IPS-18c (cell line): ENCODE results near the gene GRIK3.
A peak's percentile ranks its signal among the peaks of the same experiment; 100 is the strongest.
"Not testable (repeated sequence)": the region's sequence is repeated elsewhere in the genome, so short reads cannot be mapped to it uniquely, and the experiment has no call there.

Experiments
- H3K4me3 ChIP-seq: 2 replicates; pipeline ENCODE4 v1.7.0; 2013; ENCODE audit warnings: low read depth, mild to moderate bottlenecking, low read length, moderate library complexity; ENCODE audit not compliant: insufficient read depth
- H3K9me3 ChIP-seq: one replicate; pipeline ENCODE4 v1.6.1; 2013; ENCODE audit warnings: mild to moderate bottlenecking, low read length, moderate library complexity; ENCODE audit not compliant: control insufficient read depth, insufficient read depth

Gene GRIK3

DNA sequence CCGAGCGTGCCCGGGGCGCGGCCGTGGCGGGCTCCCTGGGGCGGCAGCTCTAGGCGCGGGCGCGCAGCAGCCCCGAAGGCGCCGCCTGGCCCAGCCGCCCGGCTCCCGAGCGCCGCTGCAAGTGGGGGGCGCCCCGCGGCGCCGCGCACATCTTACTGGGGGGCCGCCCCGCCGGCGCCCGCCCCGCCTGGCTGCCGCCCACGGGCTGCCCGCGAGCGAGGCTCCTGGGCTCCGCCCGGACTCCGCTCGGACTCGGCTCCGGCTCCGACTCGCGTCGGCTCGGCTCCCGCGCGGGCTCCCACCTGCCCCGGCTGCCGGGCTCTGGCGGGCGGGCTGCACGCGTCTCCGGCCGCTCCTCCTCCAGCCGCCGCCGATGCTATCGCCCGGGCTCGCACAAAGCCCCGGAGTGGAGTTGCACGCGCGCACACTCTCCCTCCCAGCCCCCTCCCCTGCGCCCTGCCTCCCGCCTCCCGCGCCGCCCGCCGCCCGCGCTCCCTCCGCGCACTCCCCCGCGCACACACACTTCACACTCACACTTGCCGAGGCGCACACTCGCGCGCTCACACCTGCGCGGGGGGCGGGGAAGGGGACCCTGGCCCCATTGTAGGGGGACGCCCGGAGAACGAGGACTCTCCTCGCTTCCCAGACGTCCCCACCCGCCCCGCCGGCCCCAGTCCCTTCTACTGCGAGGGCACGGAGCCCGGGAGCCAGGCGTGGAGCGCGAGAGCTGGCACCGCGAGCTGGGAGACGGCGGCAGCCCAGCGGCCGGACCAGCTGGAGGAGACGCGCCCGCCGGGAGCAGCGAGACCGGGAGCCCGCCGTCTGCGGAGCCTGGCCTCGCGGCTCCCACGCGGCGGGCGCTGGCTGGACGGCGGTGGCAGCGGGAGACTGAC lies at the start of gene GRIK3:
GRIK3 (minus strand) TSS at position 395 of the 893 bp plus-strand sequence. CDS start 407 bp downstream, outside the sequence.
- Histone ChIP-seq H3K9me3 (no peaks in the 10 kb centered on the region), H3K4me3 (peak within 1 kb of the TSS; percentile 52)

DNA sequence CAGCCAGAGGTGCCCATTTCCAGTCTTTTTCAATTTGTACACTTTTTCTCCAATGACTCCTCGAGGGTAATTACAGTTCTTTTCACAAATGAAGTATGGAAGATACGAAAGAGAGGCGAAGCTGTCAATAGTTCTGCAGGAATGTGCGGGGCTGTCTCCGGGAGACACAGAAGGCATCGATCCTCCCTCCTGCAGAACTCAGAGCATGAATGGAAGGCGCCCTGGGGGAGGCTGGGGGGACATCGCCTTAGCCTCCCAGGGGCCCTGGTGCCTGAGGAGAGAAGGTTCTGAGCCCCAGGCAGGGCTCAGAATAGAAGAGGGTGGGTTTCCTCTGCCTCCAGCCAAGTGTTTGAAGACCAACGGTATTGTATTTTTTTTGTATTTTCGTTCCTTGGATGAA lies 49.7 kb upstream of the GRIK3 start:
- no peaks in the 10 kb centered on the region for H3K9me3 ChIP-seq
- H3K4me3 ChIP-seq, result no peak overlapping the region

DNA sequence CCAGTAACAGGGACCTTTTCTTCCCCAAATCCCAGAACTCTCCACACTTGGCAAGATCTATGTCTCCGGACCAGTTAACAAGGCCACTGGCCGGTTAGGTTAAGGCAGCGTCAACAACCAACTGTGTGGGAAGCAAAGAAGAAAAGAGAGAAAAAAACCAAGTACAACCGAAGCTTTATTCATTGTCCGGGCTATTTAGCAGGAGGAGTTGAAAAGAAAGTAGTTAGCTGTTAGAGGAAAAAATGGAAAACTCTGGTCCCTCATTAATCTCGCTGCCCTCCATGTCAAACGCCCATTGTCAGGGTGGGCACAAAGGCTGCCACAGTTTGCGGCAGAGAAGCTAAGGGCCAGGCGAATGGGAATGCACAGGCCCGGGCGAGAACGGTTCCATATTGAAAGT lies 49.3 kb upstream of the GRIK3 start:
- H3K4me3 ChIP-seq, result no peak overlapping the region

DNA sequence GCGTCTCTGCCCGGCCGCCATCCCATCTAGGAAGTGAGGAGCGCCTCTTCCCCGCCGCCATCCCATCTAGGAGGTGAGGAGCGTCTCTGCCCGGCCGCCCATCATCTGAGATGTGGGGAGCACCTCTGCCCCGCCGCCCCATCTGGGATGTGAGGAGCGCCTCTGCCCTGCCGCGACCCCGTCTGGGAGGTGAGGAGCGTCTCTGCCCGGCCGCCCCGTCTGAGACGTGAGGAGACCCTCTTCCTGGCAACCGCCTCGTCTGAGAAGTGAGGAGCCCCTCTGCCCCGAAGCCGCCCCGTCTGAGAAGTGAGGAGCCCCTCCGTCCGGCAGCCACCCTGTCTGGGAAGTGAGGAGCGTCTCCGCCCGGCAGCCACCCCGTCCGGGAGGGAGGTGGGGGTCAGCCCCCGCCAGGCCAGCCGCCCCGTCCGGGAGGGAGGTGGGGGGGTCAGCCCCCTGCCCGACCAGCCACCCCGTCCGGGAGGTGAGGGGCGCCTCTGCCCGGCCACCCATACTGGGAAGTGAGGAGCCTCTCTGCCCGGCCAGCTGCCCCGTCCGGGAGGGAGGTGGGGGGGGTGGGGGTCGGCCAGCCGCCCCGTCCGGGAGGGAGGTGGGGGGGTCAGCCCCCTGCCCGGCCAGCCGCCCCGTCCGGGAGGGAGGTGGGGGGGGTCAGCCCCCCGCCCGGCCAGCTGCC lies 46.1 kb upstream of the GRIK3 start:
- not testable (repeated sequence) for H3K9me3 ChIP-seq, H3K4me3 ChIP-seq

More for the DNA sequence above, 49.3 kb upstream of the GRIK3 start:
- no peaks in the 10 kb centered on the region for H3K9me3 ChIP-seq

DNA sequence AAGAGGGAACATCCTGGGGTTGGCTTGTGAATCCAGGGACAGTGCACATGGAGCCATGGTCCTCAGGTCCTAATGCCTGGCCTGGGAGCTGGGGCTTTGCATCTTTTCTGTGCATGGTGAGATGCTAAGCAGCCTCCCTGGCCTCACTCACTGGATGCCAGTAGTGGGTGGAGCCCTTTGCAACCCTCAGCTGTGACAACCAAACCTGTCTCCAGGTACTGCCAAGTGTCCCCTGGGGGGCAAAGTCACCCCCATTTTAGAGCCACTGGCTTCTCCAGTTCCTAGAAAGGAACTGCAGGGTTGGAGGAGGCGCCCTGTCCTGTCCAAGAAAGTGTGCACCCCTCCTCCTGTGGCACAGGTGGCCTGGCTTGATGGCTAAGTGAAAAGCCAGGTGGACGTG lies 44.6 kb upstream of the GRIK3 start:
- H3K4me3 ChIP-seq, result no peak overlapping the region
- no peaks in the 10 kb centered on the region for H3K9me3 ChIP-seq

DNA sequence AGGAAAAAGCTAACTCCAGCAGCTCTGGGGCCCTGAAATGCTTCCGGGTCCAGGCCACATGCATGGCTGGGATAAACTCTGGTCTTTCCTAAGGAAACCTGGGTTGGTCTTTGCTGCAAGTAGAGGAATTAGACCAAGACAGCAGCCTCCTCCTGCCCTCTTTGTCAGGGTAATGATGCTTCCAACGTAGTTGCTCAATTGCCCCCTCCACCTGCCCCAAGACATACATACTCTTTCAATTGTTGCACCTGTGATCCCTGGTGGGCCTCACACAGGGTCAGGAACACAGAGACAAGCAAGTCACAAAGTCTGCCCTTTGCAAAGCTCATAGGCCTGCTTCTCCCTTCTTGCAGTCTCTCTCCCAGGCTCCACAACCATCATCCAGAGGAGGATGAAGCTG lies 41.9 kb upstream of the GRIK3 start:
- no peaks in the 10 kb centered on the region for H3K9me3 ChIP-seq
- H3K4me3 ChIP-seq, result no peak overlapping the region

DNA sequence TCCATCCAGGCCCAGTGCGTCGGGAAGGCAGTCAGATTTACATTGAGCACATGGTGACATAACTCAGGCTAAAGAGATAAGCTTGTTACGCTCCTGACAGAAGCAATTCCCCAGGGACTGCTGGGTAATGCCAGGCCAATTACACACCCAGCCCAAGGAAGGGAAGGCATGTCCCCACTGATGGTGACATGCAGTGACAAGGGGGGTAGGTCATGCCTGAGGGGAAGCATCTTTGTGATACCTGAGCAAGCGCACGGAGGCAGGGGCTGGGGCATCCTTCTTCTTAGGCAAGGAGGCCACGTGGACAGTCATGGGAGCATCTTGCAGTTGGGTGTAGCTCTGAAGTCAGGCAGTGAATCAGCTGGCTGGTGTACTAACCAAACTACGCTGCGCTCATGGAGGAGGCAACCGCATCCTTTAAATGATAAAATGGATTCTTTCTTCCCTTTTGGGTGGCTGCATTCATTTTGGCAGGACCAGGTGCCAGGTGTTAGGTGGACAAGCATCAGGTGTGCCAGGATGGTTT lies 39.6 kb upstream of the GRIK3 start:
- H3K9me3 ChIP-seq, result no peaks in the 10 kb centered on the region
- H3K4me3 ChIP-seq, result no peak overlapping the region

DNA sequence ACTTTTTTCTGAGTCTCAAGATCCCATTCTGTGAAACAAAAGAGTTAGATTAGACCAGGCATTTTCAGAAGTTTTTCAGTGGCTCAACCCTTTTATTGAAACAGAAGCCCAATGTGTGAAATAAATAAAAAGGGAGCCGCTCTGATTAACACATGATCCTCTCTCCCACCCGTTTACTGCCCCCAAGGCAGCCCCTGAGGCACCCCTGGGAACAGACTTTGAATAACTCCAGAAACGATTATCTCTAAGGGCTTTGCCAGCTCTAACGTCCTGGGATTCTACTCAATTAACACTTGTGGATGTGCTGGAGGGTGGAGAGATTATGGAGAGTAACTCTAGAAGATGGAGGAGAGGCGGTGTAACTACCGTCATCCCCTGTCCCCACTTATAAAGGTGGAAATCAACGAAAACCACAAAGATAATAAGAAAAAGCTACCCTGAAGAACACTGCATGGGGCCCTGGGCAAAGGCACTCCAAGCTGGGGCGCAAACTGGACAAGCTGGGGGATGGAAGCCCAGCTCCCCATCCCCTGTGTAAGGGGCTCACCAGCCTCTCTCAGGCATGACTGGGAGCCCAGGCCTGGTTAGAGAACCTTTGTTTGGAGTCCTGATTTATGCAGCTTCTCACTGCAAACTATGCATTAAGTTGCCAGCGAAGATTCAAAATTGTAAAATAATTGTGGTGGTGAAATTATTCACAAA lies 39.0 kb upstream of the GRIK3 start:
- no peaks in the 10 kb centered on the region for H3K9me3 ChIP-seq
- no peak overlapping the region for H3K4me3 ChIP-seq

DNA sequence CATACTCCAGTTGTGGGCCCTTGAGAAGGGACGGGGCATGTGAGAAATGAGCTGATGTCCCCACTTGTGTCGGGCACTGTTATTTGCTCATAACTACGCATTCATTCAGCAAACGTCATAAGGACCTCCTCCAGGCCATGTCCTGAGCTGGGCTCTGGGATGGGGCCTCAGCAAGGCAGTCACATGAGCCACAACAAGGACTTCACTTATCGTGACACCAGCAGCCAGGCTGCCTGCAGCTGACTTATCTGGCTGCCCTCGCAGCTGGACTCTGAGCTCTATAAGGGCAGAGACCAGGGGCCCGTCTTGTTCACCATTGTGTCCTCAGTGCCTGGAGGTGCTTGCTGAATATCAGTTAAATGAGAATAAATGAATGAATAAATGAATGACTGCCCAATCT lies 37.5 kb upstream of the GRIK3 start:
- Histone ChIP-seq H3K4me3 (no peak overlapping the region), H3K9me3 (no peaks in the 10 kb centered on the region)

DNA sequence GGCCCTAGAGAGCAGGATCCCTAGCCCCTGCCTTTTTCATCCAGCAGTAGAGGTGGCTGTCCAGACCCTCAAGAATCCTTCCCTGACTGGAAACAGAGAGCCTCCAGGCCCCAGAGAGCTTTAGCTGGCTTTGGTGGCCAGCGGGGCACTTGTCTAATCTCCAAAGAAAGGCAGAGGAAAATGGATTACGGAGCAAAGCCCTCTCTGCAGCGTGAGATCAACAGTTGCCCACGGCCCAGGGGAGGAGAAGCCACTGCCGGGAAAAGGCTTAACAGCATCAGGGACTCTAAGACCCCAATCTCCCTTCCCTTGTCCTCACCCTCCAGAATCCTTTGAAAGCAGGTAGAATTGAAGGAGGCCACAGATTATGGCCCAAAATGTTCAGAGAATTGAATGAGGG lies 35.8 kb upstream of the GRIK3 start:
- H3K4me3 ChIP-seq, result no peak overlapping the region
- H3K9me3 ChIP-seq, result no peaks in the 10 kb centered on the region

DNA sequence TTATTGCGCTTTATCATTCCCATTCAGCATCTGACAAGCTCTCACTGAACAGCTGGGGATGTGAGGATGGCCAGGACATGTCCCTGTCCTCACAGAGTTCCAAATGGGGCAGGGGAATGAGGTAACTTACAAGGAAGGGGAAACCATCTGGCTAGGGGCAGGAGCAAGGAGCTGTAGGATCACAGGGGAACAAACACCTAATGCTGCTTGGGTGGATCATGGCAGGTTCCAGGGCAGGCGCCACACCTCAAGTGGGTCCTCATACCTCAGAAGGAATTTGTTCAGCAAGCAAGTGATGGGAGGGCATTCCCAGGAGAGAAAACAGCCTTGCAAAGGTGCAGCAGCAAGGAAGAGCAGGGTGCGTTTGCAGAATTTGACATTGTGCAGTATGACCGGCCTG lies 35.1 kb upstream of the GRIK3 start:
- Histone ChIP-seq H3K9me3 (no peaks in the 10 kb centered on the region), H3K4me3 (no peak overlapping the region)

DNA sequence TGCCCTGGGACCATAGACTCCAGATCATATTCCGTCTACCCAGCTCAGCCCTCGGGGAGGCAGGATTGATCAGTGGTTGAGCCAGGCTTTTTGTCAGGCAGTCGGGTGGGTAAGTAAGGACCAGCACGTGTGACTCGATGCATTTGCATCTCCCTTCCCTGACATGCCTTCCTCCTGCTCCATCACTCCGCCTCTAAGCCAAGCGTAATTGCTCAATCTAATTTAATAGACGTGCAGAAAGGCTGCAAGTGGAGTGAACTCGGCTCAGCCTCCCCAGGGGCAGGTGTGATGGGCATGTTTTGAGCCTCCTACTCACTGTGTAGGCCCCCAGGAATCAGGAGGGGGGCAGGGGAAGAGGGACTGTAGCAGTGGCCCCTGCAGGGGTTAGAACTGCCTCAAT lies 34.6 kb upstream of the GRIK3 start:
- no peaks in the 10 kb centered on the region for H3K9me3 ChIP-seq
- H3K4me3 ChIP-seq, result no peak overlapping the region

DNA sequence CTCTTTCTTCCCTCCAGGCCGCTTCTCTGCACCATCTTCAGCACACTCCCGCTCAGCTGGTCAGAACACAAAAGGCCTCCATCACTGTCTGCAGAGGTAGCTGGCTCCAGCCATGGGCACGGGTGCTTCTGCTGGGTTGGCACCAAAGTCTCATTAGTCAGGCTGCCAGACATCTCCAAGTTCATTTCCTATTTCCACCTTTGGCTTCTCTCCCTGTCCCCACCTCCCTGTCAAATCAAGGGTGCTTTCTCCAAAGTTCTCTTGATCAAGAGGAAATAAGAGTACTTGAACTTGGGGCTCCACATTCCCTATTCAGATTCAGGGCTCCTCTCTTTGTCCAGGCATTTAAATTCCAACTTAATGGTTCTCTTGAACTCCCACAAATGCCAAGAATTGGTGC lies 33.9 kb upstream of the GRIK3 start:
- no peak overlapping the region for H3K4me3 ChIP-seq

DNA sequence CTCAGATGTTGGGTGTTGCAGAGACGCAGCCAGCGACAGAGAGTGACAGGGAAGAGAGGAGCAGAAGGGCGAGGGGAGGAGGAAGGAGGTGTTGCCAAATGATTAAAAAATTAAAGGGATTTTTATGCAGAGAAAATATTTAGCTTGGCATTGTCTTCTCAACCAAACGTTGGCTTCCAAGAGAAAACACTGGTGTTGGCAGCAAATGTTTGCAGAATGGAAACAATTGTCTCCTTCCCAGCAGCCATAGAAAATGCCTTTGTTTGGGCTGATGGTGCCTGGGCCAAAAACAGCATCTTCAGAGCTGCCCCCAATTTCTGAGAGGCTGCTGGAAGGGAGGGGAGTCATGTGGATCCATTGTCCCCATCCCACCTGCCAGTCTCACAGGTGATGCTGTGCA lies 29.7 kb upstream of the GRIK3 start:
- H3K4me3 ChIP-seq, result no peak overlapping the region

More for the DNA sequence above, 33.9 kb upstream of the GRIK3 start:
- no peaks in the 10 kb centered on the region for H3K9me3 ChIP-seq

DNA sequence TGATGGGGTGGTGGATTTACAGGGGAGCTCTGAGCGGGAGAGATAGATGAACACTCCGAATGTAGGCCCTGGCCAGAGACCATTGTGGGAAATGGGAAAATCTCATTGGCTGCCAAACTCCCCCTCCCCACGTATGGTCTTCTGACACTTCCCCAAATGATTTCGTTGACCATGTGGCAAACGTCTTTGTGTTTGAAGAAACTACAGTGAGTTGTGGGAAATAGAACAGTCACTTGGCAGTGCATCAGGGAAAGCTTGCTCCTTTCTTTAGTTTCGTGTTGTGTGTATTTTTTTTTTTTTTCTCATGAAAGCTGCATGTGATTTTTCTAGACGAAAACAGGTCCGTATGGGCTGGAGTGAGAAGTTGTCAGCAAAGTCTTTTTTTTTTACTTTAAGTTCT lies 25.0 kb upstream of the GRIK3 start:
- no peak overlapping the region for H3K4me3 ChIP-seq
- H3K9me3 ChIP-seq, result no peaks in the 10 kb centered on the region

More for the DNA sequence above, 29.7 kb upstream of the GRIK3 start:
- H3K9me3 ChIP-seq, result no peaks in the 10 kb centered on the region

DNA sequence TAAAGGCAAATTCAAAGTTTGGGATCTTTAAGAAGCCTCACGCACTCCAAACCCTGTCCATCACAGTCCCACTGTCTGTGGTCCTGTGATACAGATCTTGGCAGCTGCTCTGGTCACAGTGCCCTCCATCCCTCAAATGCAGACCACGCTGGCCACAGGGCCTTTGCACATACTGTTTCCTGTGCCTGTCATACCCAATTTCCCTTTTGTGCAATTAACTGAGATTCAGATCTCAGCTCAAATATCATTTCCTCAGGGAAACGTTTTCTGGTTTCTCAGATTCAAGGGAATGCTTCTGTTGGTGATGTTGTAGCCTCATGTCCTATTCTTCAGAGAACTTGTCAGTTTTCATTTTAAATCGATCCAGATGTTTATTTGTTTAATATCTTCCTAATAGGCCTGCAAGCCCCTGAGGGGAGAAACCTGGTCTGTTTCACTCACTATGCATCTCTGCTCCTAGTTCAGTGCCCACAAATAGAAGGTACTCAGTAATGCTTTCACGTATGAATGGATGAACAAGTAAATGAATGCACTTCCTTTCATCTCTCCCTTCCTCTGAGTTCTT lies 24.2 kb upstream of the GRIK3 start:
- Histone ChIP-seq H3K4me3 (no peak overlapping the region), H3K9me3 (no peaks in the 10 kb centered on the region)

DNA sequence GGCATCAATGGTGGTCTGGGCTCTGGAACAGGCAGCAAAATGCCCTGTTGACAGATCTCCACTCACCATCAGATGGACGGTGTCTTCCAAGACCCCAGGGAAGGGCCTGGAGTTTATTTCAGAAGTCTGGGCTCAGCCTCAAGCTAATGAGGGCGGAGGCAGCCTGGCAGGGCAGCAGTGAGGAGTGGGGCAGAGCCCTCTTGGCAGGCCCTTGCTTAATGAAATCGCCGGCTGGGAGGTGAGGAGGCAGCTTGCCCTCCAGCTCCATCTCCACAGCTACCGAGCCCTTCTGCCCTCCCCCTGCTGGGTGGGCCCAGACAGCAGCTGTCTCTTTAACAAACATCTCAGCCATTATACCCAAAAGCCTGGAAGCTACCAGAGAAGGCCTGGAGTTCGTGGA lies 22.0 kb upstream of the GRIK3 start:
- Histone ChIP-seq H3K4me3 (no peak overlapping the region), H3K9me3 (no peaks in the 10 kb centered on the region)
